ENCODE measurements around the gene UBE2G1. TPM values are rescaled to one million over a fixed set of nuclear protein-coding genes. Genes with fewer than 3 reads are reported as not detected.

UBE2G1 gene
- total and polyA plus RNA-seq, 2 of the 13 experiments (the other 11 are each of a cell fraction or from before 2014, with no cell fraction given), result 27.9 to 42.6 TPM

DNA sequence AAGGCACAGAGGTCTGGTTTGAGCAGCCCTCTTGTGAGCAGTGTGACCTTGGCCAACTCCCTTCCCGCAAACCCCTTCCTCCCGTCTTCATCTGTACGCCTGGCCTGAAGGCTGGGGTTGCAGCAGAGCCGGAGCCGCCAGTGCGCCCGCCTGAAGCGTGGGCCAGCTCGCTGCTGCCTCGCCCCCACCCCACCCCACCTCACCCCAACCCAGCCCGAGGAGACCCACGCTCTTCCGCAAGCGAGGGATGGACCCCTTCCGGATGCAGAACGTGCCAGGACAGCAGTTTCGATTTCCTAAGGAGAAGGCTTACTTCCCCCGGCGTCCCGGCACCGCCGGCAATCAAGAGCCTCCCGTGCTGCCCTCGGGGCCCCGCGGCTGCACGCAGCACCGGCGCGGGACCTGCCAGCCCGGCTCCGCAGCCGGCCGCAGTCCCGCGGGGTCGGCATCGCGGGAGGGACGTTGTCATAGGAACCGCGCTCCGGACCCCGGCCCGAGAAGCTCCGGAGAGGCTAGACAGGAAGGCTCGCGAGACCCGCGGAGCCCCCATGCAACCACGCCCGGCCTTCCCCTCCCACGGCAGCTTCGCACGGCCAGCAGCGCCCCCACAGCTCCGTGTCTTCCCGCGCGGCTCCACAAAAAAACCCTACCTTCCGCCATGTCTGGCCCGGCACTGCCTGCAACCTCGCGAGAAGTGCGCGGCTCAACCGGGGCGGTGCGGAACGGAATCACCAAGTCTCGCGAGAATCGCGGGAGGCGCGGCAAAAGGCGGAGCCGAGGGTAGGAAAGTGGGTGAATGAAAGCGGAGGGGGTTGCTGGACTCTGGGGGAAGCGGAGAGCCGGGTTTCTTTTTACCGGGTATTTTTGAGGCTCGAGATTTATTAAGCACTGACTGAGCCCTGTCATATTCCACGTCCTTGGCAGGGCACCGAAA lies 102.9 kb downstream of the UBE2G1 start, which contains the start of gene ANKFY1 (continued):
- TF ChIP-seq, protein P1, sequence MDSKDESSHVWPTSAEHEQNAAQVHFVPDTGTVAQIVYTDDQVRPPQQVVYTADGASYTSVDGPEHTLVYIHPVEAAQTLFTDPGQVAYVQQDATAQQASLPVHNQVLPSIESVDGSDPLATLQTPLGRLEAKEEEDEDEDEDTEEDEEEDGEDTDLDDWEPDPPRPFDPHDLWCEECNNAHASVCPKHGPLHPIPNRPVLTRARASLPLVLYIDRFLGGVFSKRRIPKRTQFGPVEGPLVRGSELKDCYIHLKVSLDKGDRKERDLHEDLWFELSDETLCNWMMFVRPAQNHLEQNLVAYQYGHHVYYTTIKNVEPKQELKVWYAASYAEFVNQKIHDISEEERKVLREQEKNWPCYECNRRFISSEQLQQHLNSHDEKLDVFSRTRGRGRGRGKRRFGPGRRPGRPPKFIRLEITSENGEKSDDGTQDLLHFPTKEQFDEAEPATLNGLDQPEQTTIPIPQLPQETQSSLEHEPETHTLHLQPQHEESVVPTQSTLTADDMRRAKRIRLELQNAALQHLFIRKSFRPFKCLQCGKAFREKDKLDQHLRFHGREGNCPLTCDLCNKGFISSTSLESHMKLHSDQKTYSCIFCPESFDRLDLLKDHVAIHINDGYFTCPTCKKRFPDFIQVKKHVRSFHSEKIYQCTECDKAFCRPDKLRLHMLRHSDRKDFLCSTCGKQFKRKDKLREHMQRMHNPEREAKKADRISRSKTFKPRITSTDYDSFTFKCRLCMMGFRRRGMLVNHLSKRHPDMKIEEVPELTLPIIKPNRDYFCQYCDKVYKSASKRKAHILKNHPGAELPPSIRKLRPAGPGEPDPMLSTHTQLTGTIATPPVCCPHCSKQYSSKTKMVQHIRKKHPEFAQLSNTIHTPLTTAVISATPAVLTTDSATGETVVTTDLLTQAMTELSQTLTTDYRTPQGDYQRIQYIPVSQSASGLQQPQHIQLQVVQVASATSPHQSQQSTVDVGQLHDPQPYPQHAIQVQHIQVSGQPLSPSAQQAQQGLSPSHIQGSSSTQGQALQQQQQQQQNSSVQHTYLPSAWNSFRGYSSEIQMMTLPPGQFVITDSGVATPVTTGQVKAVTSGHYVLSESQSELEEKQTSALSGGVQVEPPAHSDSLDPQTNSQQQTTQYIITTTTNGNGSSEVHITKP (CRISPR knock-in tag; IDR thresholded peaks at IDR 0.05; ENCODE audit: low read depth), result peak; percentile 86
- TF ChIP-seq ZIK1 (CRISPR knock-in tag; IDR thresholded peaks at IDR 0.05; ENCODE audit: borderline replicate concordance, low read depth) (no peak), KDM4B (CRISPR knock-in tag; IDR thresholded peaks at IDR 0.05) (no peak), ZGPAT (CRISPR knock-in tag; IDR thresholded peaks at IDR 0.05) (0 out of 2 replicates have a peak, but pooled peaks have one; percentile 57), NR2F2 (IDR thresholded peaks at IDR 0.05; ENCODE audit: borderline replicate concordance, low read depth) (no peak), WIZ (CRISPR knock-in tag; IDR thresholded peaks at IDR 0.05) (no peak), SSRP1 (CRISPR knock-in tag; IDR thresholded peaks at IDR 0.05) (no peak), UBTF (CRISPR knock-in tag; IDR thresholded peaks at IDR 0.05) (peak; percentile 81), ETS1 (CRISPR knock-in tag; IDR thresholded peaks at IDR 0.05) (no peak), SP1 (IDR thresholded peaks at IDR 0.05) (peak; percentile 97), SP1 (CRISPR knock-in tag; IDR thresholded peaks at IDR 0.05) (peak; percentile 66; the same call in 1 of the 2 replicates), ZNF777 (CRISPR knock-in tag; IDR thresholded peaks at IDR 0.05) (peak; percentile 50), ZNF256 (CRISPR knock-in tag; conservative IDR thresholded peaks at IDR 0.05) (peak; percentile 76; the same call in 1 of the 2 replicates), HOXA3 (CRISPR knock-in tag; IDR thresholded peaks at IDR 0.05) (peak; percentile 95), ZBTB8A (CRISPR knock-in tag; IDR thresholded peaks at IDR 0.05; ENCODE audit: borderline replicate concordance, low read depth) (no peak), ZFY (CRISPR knock-in tag; IDR thresholded peaks at IDR 0.05) (peak; percentile 82), RBM22 (optimal IDR thresholded peaks at IDR 0.05; ENCODE audit: low read length) (peak; percentile 86)
- TF ChIP-seq, protein P2, sequence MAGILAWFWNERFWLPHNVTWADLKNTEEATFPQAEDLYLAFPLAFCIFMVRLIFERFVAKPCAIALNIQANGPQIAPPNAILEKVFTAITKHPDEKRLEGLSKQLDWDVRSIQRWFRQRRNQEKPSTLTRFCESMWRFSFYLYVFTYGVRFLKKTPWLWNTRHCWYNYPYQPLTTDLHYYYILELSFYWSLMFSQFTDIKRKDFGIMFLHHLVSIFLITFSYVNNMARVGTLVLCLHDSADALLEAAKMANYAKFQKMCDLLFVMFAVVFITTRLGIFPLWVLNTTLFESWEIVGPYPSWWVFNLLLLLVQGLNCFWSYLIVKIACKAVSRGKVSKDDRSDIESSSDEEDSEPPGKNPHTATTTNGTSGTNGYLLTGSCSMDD (CRISPR knock-in tag; IDR thresholded peaks at IDR 0.05), result no peak
- TF ChIP-seq, protein P3, sequence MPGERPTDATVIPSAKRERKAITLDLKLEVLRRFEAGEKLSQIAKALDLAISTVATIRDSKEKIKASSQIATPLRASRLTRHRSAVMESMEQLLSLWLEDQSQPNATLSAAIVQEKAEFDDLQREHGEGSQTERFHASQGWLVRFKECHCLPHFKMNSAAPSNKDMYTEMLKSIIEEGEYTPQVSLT (CRISPR knock-in tag; IDR thresholded peaks at IDR 0.05; ENCODE audit: borderline replicate concordance, low read depth), result no peak

Measured in HepG2 (cell line).